ENCODE data around the gene FAP.

FAP gene

GRCh38 chr2:162155093-162155492 lies 88.2 kb downstream of the FAP start:
- no peak for TF ChIP-seq POU6F1 (CRISPR knock-in tag; IDR thresholded peaks at IDR 0.05; ENCODE audit: borderline replicate concordance, low read depth)
- no peak for TF ChIP-seq SNAI2 (CRISPR knock-in tag; IDR thresholded peaks at IDR 0.05)
- TF ChIP-seq ZFP3 (CRISPR knock-in tag; IDR thresholded peaks at IDR 0.05) = no peak
- TF ChIP-seq RARB (CRISPR knock-in tag; IDR thresholded peaks at IDR 0.05) = no peak
- TF ChIP-seq ZNF8 (CRISPR knock-in tag; IDR thresholded peaks at IDR 0.05) = no peak
- no peak for TF ChIP-seq OSR1 (CRISPR knock-in tag; IDR thresholded peaks at IDR 0.05)
- TF ChIP-seq TSHZ2 (CRISPR knock-in tag; IDR thresholded peaks at IDR 0.05) = no peak
- TF ChIP-seq ZNF565 (CRISPR knock-in tag; conservative IDR thresholded peaks at IDR 0.05; ENCODE audit: low read depth) = no peak
- TF ChIP-seq GLIS3 (CRISPR knock-in tag; IDR thresholded peaks at IDR 0.05) = no peak
- TF ChIP-seq ZFP30 (CRISPR knock-in tag; IDR thresholded peaks at IDR 0.05) = no peak
- no peak for TF ChIP-seq PPARA (CRISPR knock-in tag; IDR thresholded peaks at IDR 0.05; ENCODE audit: borderline replicate concordance)
- no peak for TF ChIP-seq TOX (CRISPR knock-in tag; IDR thresholded peaks at IDR 0.05; ENCODE audit: borderline replicate concordance)
- no peak for TF ChIP-seq PATZ1 (CRISPR knock-in tag; IDR thresholded peaks at IDR 0.05; ENCODE audit: borderline replicate concordance)
- no peak for TF ChIP-seq ESRRG (CRISPR knock-in tag; IDR thresholded peaks at IDR 0.05)
- ATAC-seq = no peak

- TF ChIP-seq GLIS3 (CRISPR knock-in tag; IDR thresholded peaks at IDR 0.05) = no peak
- TF ChIP-seq ZFP30 (CRISPR knock-in tag; IDR thresholded peaks at IDR 0.05) = no peak
- TF ChIP-seq ZC3H10 (CRISPR knock-in tag; IDR thresholded peaks at IDR 0.05) = no peak
- no peak for TF ChIP-seq TOX (CRISPR knock-in tag; IDR thresholded peaks at IDR 0.05; ENCODE audit: borderline replicate concordance)
- TF ChIP-seq ZNF8 (CRISPR knock-in tag; IDR thresholded peaks at IDR 0.05) = no peak
- no peak for TF ChIP-seq SNAI2 (CRISPR knock-in tag; IDR thresholded peaks at IDR 0.05)
- no peak for TF ChIP-seq RARB (CRISPR knock-in tag; IDR thresholded peaks at IDR 0.05)
- no peak for TF ChIP-seq ZFP3 (CRISPR knock-in tag; IDR thresholded peaks at IDR 0.05)
- TF ChIP-seq ESRRG (CRISPR knock-in tag; IDR thresholded peaks at IDR 0.05) = no peak
- TF ChIP-seq POU6F1 (CRISPR knock-in tag; IDR thresholded peaks at IDR 0.05; ENCODE audit: borderline replicate concordance, low read depth) = no peak
- TF ChIP-seq ISL1 (CRISPR knock-in tag; IDR thresholded peaks at IDR 0.05) = no peak
- no peak for TF ChIP-seq CSDC2 (CRISPR knock-in tag; IDR thresholded peaks at IDR 0.05)
- no peak for TF ChIP-seq CSRNP3 (CRISPR knock-in tag; IDR thresholded peaks at IDR 0.05)
- TF ChIP-seq BACH2 (CRISPR knock-in tag; IDR thresholded peaks at IDR 0.05; ENCODE audit: borderline replicate concordance) = no peak
- TF ChIP-seq ARNTL (CRISPR knock-in tag; IDR thresholded peaks at IDR 0.05; ENCODE audit: borderline replicate concordance, low read depth) = no peak
- TF ChIP-seq OSR1 (CRISPR knock-in tag; IDR thresholded peaks at IDR 0.05) = no peak
- TF ChIP-seq ZNF565 (CRISPR knock-in tag; conservative IDR thresholded peaks at IDR 0.05; ENCODE audit: low read depth) = no peak
- TF ChIP-seq TCF4 (CRISPR knock-in tag; IDR thresholded peaks at IDR 0.05; ENCODE audit: borderline replicate concordance) = no peak
- no peak for TF ChIP-seq PATZ1 (CRISPR knock-in tag; IDR thresholded peaks at IDR 0.05; ENCODE audit: borderline replicate concordance)
- TF ChIP-seq ZNF70 (CRISPR knock-in tag; IDR thresholded peaks at IDR 0.05) = no peak
- ATAC-seq = peak; percentile 96
Observed at GRCh38 chr2:162153608-162154224, 89.5 kb downstream of the FAP start.

Data from SK-N-SH treated with all-trans-retinoic acid at 6 μM for 48 hours (cell line).